DND-41 (cell line): ENCODE results near the gene CAPRIN1.

ENCODE experiments used
- ATAC-seq: fragments of 200-7000 bp; cut with Tn5 transposase; 3 replicates; pipeline ENCODE4 v1.9.1; 2021; ENCODE audit warnings: low read depth; ENCODE audit not compliant: insufficient read depth
- DNase-seq: peaks from one replicate; pipeline ENCODE4 v3.0.0-alpha.2; 2020
- H2AFZ ChIP-seq: 2 replicates; pipeline ENCODE4 v1.6.0; 2012; ENCODE audit warnings: low read depth, low read length
- H3K27ac ChIP-seq: 2 replicates; pipeline ENCODE4 v1.5.1; 2012; ENCODE audit warnings: low read length, inconsistent platforms
- H3K27me3 ChIP-seq: fragments of 200-600 bp; sonication (generic); 2 replicates; pipeline ENCODE4 v1.6.0; 2012; ENCODE audit warnings: low read length, mild to moderate bottlenecking, inconsistent platforms; ENCODE audit not compliant: insufficient read depth, poor library complexity
- H3K36me3 ChIP-seq: 2 replicates; pipeline ENCODE4 v1.5.1; 2012; ENCODE audit warnings: low read length, inconsistent platforms; ENCODE audit not compliant: insufficient read depth
- H3K4me1 ChIP-seq: 2 replicates; pipeline ENCODE4 v1.5.1; 2012; ENCODE audit warnings: mild to moderate bottlenecking, low read length; ENCODE audit not compliant: insufficient read depth
- H3K4me2 ChIP-seq: 2 replicates; pipeline ENCODE4 v1.6.0; 2012; ENCODE audit warnings: mild to moderate bottlenecking, moderate library complexity, low read length, inconsistent platforms; ENCODE audit not compliant: insufficient read depth
- H3K4me3 ChIP-seq, 2 experiments: fragments of 200-600 bp in 1 of 2; shearing (Covaris generic) in 1 of 2; 2 replicates each; pipeline ENCODE4 v1.5.1; 2012 to 2016; ENCODE audit warnings: inconsistent platforms in 2 of 2, low read length in 2 of 2, mild to moderate bottlenecking in 2 of 2, low read depth in 1 of 2, moderate library complexity in 1 of 2
- H3K79me2 ChIP-seq: 2 replicates; pipeline ENCODE4 v1.6.0; 2012; ENCODE audit warnings: low read length, inconsistent platforms; ENCODE audit not compliant: insufficient read depth
- H3K9ac ChIP-seq: 2 replicates; pipeline ENCODE4 v1.6.0; 2012; ENCODE audit warnings: low read depth, mild to moderate bottlenecking, inconsistent platforms, low read length, moderate library complexity
- H3K9me3 ChIP-seq: 2 replicates; pipeline ENCODE4 v1.5.1; 2012; ENCODE audit warnings: low read length, moderate library complexity, mild to moderate bottlenecking, inconsistent platforms; ENCODE audit not compliant: insufficient read depth, severe bottlenecking
- H4K20me1 ChIP-seq: 2 replicates; pipeline ENCODE4 v1.6.0; 2012; ENCODE audit warnings: low read length; ENCODE audit not compliant: insufficient read depth
- CTCF ChIP-seq: IDR thresholded peaks from 2 replicates; pipeline ENCODE4 v1.5.1; 2012; ENCODE audit warnings: borderline replicate concordance, low read length, moderate library complexity, mild to moderate bottlenecking; ENCODE audit not compliant: poor library complexity, severe bottlenecking; ENCODE audit errors: extremely low read depth
- EZH2 ChIP-seq: IDR thresholded peaks from 3 replicates; pipeline ENCODE4 v1.6.1; 2012; ENCODE audit warnings: borderline replicate concordance, low read depth, mild to moderate bottlenecking, moderate library complexity, low read length, inconsistent platforms; ENCODE audit not compliant: severe bottlenecking

Gene CAPRIN1

DNA sequence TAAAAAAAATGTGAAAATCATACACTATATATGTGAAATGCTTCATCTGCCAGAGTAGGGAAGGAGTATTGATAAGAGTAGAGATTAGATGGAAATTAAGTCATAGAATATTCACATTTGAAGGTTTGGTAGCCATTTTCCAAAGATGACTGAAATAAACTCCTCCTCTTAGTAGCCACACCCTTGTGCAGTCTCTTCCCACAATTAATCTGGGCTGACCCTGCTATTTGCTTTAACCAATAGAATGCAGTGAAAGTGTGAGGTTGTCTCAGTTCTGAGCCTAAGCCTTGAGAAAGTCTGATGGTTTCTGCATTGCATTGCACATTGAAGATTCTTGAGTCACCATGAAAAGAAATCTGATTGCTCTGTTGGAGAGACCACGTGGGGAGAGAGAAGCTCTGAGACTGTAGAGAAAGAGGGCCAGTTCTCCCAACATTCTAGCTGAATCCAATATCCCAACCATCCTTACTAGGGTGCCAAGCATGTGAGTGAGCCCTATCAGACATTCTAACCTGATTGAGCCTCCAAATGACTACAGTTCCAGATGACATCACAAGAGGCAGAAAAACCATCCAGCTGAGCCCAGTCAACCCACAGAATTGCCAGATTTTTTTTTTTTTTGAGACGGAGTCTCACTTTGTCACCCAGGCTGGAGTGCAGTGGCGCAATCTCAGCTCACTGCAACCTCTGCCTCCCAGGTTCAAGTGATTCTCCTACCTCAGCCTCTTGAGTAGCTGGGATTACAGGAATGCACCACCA lies 29.4 kb upstream of the CAPRIN1 start:
- no peak for TF ChIP-seq EZH2
- H3K36me3 ChIP-seq = no peaks in the 10 kb centered on the region
- H3K27me3 ChIP-seq = no peaks in the 10 kb centered on the region
- H3K27ac ChIP-seq = no peak overlapping the region
- H3K4me3 ChIP-seq = no peak overlapping the region
- H3K4me2 ChIP-seq = no peak overlapping the region
- H3K9ac ChIP-seq = no peak overlapping the region
- H2AFZ ChIP-seq = no peak overlapping the region
- no peak for ATAC-seq
- H4K20me1 ChIP-seq = no peaks in the 10 kb centered on the region
- no peaks in the 10 kb centered on the region for H3K4me1 ChIP-seq
- no peaks in the 10 kb centered on the region for H3K9me3 ChIP-seq
- no peaks in the 10 kb centered on the region for H3K79me2 ChIP-seq
- DNase-seq = no peak

- H3K36me3 ChIP-seq = no peaks in the 10 kb centered on the region
- H3K9ac ChIP-seq = no peak overlapping the region
- H2AFZ ChIP-seq = no peak overlapping the region
- no peak overlapping the region for H3K4me3 ChIP-seq
- no peak for TF ChIP-seq CTCF
- no peak for TF ChIP-seq EZH2
- DNase-seq (no peak), ATAC-seq (no peak)
- H3K4me1 ChIP-seq = no peaks in the 10 kb centered on the region
- H4K20me1 ChIP-seq = no peaks in the 10 kb centered on the region
- no peaks in the 10 kb centered on the region for H3K79me2 ChIP-seq
- H3K27ac ChIP-seq = no peak overlapping the region
- no peaks in the 10 kb centered on the region for H3K27me3 ChIP-seq
- no peak overlapping the region for H3K4me2 ChIP-seq
- H3K9me3 ChIP-seq = no peaks in the 10 kb centered on the region
Observed at GRCh38 chr11:34026432-34026831, 25.1 kb upstream of the CAPRIN1 start.

DNA sequence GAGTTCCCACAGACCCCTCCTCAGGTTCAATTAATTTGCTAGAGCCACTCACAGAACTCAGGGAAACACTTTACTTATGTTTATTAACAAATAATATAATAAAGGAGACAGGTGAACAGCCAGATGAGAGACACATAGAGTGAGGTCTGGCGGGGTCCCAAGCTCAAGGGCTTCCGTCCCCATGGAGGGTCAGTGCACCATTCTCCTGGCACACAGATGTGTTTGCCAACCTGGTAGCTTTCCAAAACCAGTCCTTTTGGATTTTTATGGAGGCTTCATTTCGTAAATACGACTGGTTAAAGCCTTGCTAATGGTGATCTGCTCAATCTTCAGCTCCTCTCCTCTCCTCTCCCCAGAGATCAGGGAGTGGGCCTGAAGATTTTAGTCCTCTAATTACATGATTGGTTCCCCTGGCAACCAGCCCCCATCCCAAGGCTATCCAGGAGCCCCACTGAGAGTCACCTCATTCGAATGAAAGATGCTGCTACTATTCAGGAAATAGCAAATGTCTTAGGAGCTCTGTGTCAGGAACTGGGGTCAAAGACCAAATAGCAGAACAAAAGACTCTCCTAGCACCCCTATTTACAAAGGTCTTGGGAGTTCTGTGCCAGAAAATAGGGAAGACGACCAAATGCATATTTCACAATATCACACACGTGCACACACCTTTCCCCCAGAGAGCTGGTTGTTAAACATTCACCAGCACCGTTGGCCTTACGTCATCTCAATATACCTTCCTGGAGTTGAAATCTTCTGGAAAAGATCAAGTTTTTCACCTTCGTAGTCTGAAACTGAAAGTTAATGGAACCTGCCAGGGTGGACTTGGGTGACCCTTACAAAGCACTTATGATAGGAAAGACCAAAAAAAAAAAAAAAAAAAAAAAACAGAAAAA lies 23.8 kb upstream of the CAPRIN1 start:
- Histone ChIP-seq H4K20me1 (no peaks in the 10 kb centered on the region), H3K79me2 (no peaks in the 10 kb centered on the region), H3K4me3 (no peak overlapping the region), H3K36me3 (no peaks in the 10 kb centered on the region), H2AFZ (no peak overlapping the region), H3K4me1 (no peaks in the 10 kb centered on the region), H3K27me3 (no peaks in the 10 kb centered on the region), H3K4me2 (no peak overlapping the region), H3K9ac (no peak overlapping the region), H3K27ac (no peak overlapping the region), H3K9me3 (no peaks in the 10 kb centered on the region)
- DNase-seq (no peak), ATAC-seq (no peak)
- TF ChIP-seq EZH2 (no peak), CTCF (no peak)

GRCh38 chr11:34028425-34028824 lies 23.1 kb upstream of the CAPRIN1 start:
- H3K27ac ChIP-seq = no peak overlapping the region
- no peaks in the 10 kb centered on the region for H3K9me3 ChIP-seq
- no peak overlapping the region for H3K4me3 ChIP-seq
- H4K20me1 ChIP-seq = no peaks in the 10 kb centered on the region
- H3K36me3 ChIP-seq = no peaks in the 10 kb centered on the region
- H3K9ac ChIP-seq = no peak overlapping the region
- no peak overlapping the region for H3K4me2 ChIP-seq
- ATAC-seq (no peak), DNase-seq (no peak)
- no peaks in the 10 kb centered on the region for H3K79me2 ChIP-seq
- TF ChIP-seq CTCF (no peak), EZH2 (no peak)
- no peak overlapping the region for H2AFZ ChIP-seq
- no peaks in the 10 kb centered on the region for H3K4me1 ChIP-seq
- H3K27me3 ChIP-seq = no peaks in the 10 kb centered on the region
